K562 (cell line): ENCODE results near the gene MAP3K6. TPM values are rescaled to one million over a fixed set of nuclear protein-coding genes. Genes with fewer than 3 reads are reported as not detected.

Experiments
- ATAC-seq: fragments of 200-7000 bp; cut with Tn5 transposase; 3 replicates; pipeline ENCODE4 v1.9.1; 2020; ENCODE audit warnings: moderate library complexity
- BruUV-seq: library from RNA; stranded (reverse); fragments of 400-500 nt; replicated peaks from 2 replicates; lab custom pipeline; 2021; lab: Mats Ljungman, UMichigan
- CTCF ChIA-PET: fragments of 300-600 bp; formaldehyde crosslinking; extraction: SDS; loops from one replicate; lab custom pipeline; 2021; ENCODE audit warnings: low intra/inter-chr PET ratio; lab: Yijun Ruan, JAX
- POLR2A ChIA-PET: fragments of 300-600, 350-650 bp; sonication (Branson Sonifier 250); formaldehyde crosslinking; extraction: SDS; loops from one replicate; lab custom pipeline; 2021; ENCODE audit warnings: antibody characterized with exemption, inconsistent platforms; lab: Yijun Ruan, JAX
- DNase-seq, 4 experiments: peaks; one replicate each; pipeline versions ENCODE4 v3.0.0 to v3.0.0-alpha.2; 2011 to 2018; ENCODE audit warnings: low spot score in 3 of 4, mixed read lengths in 3 of 4; ENCODE audit errors: extremely low read depth in 1 of 4
- FAIRE-seq: peaks from 2 replicates; lab custom pipeline; 2011; peaks lifted over from hg19 to GRCh38; lab: Jason Lieb, UNC
- H2AFZ ChIP-seq: 2 replicates; pipeline ENCODE4 v1.6.0; 2011; ENCODE audit warnings: low read depth, low read length, control low read depth, inconsistent platforms
- H3K27ac ChIP-seq: fragments of 200-600 bp; 3 replicates; pipeline ENCODE4 v1.8.0; 2011; ENCODE audit warnings: low read depth, mild to moderate bottlenecking, control low read depth, inconsistent platforms, low read length, moderate library complexity, mixed read lengths; ENCODE audit errors: extremely low read depth
- H3K27me3 ChIP-seq, 2 experiments: fragments of 300-600 bp in 1 of 2; 2 replicates in 1 of 2; 3 replicates in 1 of 2; pipeline versions ENCODE4 v1.6.0 to v1.8.0; 2011; ENCODE audit warnings: inconsistent platforms in 2 of 2, low read length in 2 of 2, mild to moderate bottlenecking in 1 of 2, mixed read lengths in 1 of 2, moderate library complexity in 1 of 2; ENCODE audit not compliant: control insufficient read depth in 2 of 2, insufficient read depth in 2 of 2
- H3K36me3 ChIP-seq: fragments of 300-600 bp; 3 replicates; pipeline ENCODE4 v1.8.0; 2011; ENCODE audit warnings: mild to moderate bottlenecking, low read length, inconsistent platforms; ENCODE audit not compliant: control insufficient read depth, insufficient read depth
- H3K4me1 ChIP-seq, 2 experiments: fragments of 200-600 bp in 1 of 2; replicated peaks in 1 of 2; 2 replicates in 1 of 2; 3 replicates in 1 of 2; pipeline versions ENCODE4 v1.5.1 to v1.8.0; 2011; ENCODE audit warnings: inconsistent platforms in 2 of 2, low read length in 2 of 2, mild to moderate bottlenecking in 1 of 2, mixed read lengths in 1 of 2, moderate library complexity in 1 of 2; ENCODE audit not compliant: control insufficient read depth in 2 of 2, insufficient read depth in 2 of 2
- H3K4me2 ChIP-seq: 2 replicates; pipeline ENCODE4 v1.6.1; 2011; ENCODE audit warnings: low read length, control low read depth, inconsistent platforms, mixed read lengths; ENCODE audit not compliant: insufficient read depth
- H3K4me3 ChIP-seq: fragments of 200-600 bp; sonication (generic), shearing (Covaris generic); 2 replicates; pipeline ENCODE4 v1.5.1; 2016; ENCODE audit warnings: control low read depth, inconsistent platforms
- H3K79me2 ChIP-seq: fragments of 200-600 bp; 3 replicates; pipeline ENCODE4 v1.8.0; 2011; ENCODE audit warnings: low read length, inconsistent platforms; ENCODE audit not compliant: control insufficient read depth, insufficient read depth
- H3K9ac ChIP-seq, 2 experiments: 2 replicates each; pipeline versions ENCODE4 v1.6.0 to v1.6.1; 2011; ENCODE audit warnings: low read depth in 2 of 2, low read length in 2 of 2, control low read depth in 1 of 2, inconsistent platforms in 1 of 2, mild to moderate bottlenecking in 1 of 2, mixed read lengths in 1 of 2; ENCODE audit not compliant: insufficient read depth in 1 of 2
- H3K9me1 ChIP-seq: one replicate; pipeline ENCODE4 v1.6.0; 2011; ENCODE audit warnings: inconsistent platforms, mild to moderate bottlenecking, low read length, moderate library complexity; ENCODE audit not compliant: control insufficient read depth, insufficient read depth
- H3K9me3 ChIP-seq: replicated peaks from 2 replicates; pipeline ENCODE4 v1.5.1; 2011; ENCODE audit warnings: low read depth, low read length, inconsistent platforms; ENCODE audit not compliant: control insufficient read depth, insufficient read depth
- H4K20me1 ChIP-seq: replicated peaks from 2 replicates; pipeline ENCODE4 v1.6.1; 2011; ENCODE audit warnings: low read length, inconsistent platforms, mixed read lengths; ENCODE audit not compliant: control insufficient read depth, insufficient read depth
- ARNT ChIP-seq, 2 experiments: fragments of 450-650 bp; IDR thresholded peaks; 2 replicates each; pipeline ENCODE4 v1.6.1; 2016; ENCODE audit warnings: mild to moderate bottlenecking in 1 of 2
- BCL6 ChIP-seq: fragments of 250-450 bp; sonication (Bioruptor Pico); IDR thresholded peaks from 2 replicates; pipeline ENCODE4 v1.4.0; 2020
- CTBP1 ChIP-seq: fragments of 450-650 bp; IDR thresholded peaks from 2 replicates; pipeline ENCODE4 v1.6.1; 2016; ENCODE audit warnings: borderline replicate concordance
- ESRRA ChIP-seq: fragments of 450-650 bp; IDR thresholded peaks from 2 replicates; pipeline ENCODE4 v1.6.1; 2014; ENCODE audit warnings: low read depth, mild to moderate bottlenecking, moderate library complexity, borderline replicate concordance
- HMGN3 ChIP-seq: IDR thresholded peaks from 2 replicates; pipeline ENCODE4 v1.6.1; 2011; ENCODE audit warnings: borderline replicate concordance, low read depth, mild to moderate bottlenecking, mixed read lengths, low read length; ENCODE audit not compliant: insufficient read length; ENCODE audit errors: extremely low read depth
- IFI16 ChIP-seq: fragments of 250-450 bp; sonication (Bioruptor Pico); IDR thresholded peaks from 2 replicates; pipeline ENCODE4 v2.1.2; 2022; ENCODE audit warnings: mild to moderate bottlenecking, inconsistent platforms
- LEF1 ChIP-seq: fragments of 450-650 bp; IDR thresholded peaks from 2 replicates; pipeline ENCODE4 v1.6.1; 2016; ENCODE audit warnings: mild to moderate bottlenecking
- MAX ChIP-seq: sonication (generic); formaldehyde crosslinking; IDR thresholded peaks from 2 replicates; pipeline ENCODE4 v1.9.0; 2022; ENCODE audit warnings: mild to moderate bottlenecking, missing genetic modification reagents
- MAZ ChIP-seq, 2 experiments: fragments of 450-650 bp in 1 of 2; sonication (generic) in 1 of 2; formaldehyde crosslinking; IDR thresholded peaks in 1 of 2; conservative IDR thresholded peaks in 1 of 2; 2 replicates each; pipeline versions ENCODE4 v1.4.0 to v1.5.0; 2020; ENCODE audit warnings: mild to moderate bottlenecking in 1 of 2, missing genetic modification reagents in 1 of 2
- MEIS2 ChIP-seq: fragments of 450-650 bp; IDR thresholded peaks from 2 replicates; pipeline ENCODE4 v1.6.1; 2014; ENCODE audit warnings: mild to moderate bottlenecking; ENCODE audit not compliant: partially characterized antibody
- NR2C1 ChIP-seq, 2 experiments: fragments of 450-650 bp; IDR thresholded peaks; 2 replicates each; pipeline ENCODE4 v1.6.1; 2017; ENCODE audit warnings: mild to moderate bottlenecking in 2 of 2, antibody characterized with exemption in 1 of 2, inconsistent platforms in 1 of 2, missing compliant biosample characterization in 1 of 2, missing genetic modification characterization in 1 of 2
- NR4A1 ChIP-seq, 2 experiments: fragments of 250-450 bp in 1 of 2; fragments of 450-650 bp in 1 of 2; sonication (Bioruptor Pico) in 1 of 2; IDR thresholded peaks; 2 replicates each; pipeline versions ENCODE4 v1.4.0 to v1.6.1; 2016 to 2020; ENCODE audit warnings: mild to moderate bottlenecking in 2 of 2, missing compliant biosample characterization in 1 of 2, missing genetic modification characterization in 1 of 2, moderate library complexity in 1 of 2
- RAD21 ChIP-seq, 2 experiments: fragments of 250-450 bp in 1 of 2; fragments of 450-650 bp in 1 of 2; sonication (Bioruptor Pico) in 1 of 2; formaldehyde crosslinking in 1 of 2; IDR thresholded peaks in 1 of 2; conservative IDR thresholded peaks in 1 of 2; 2 replicates each; pipeline versions ENCODE4 v1.4.0 to v1.8.0; 2020 to 2022; ENCODE audit warnings: mild to moderate bottlenecking in 2 of 2, moderate library complexity in 1 of 2
- SMC3 ChIP-seq: conservative IDR thresholded peaks from 2 replicates; pipeline ENCODE4 v1.6.1; 2011; ENCODE audit warnings: low read depth, low read length, improper control_type of control experiment; ENCODE audit not compliant: insufficient read depth
- SPI1 ChIP-seq: IDR thresholded peaks from 2 replicates; pipeline ENCODE4 v1.6.1; 2011; ENCODE audit warnings: low read depth, low read length, control low read depth, borderline replicate concordance
- SRSF3 ChIP-seq: fragments of 200-400 bp; formaldehyde crosslinking; IDR thresholded peaks from 2 replicates; pipeline ENCODE4 v1.6.1; 2016; ENCODE audit warnings: mild to moderate bottlenecking, low read length, moderate library complexity; ENCODE audit not compliant: insufficient read depth
- ZBTB34 ChIP-seq: fragments of 250-450 bp; sonication (Bioruptor Pico); IDR thresholded peaks from 2 replicates; pipeline ENCODE4 v1.8.0; 2021; ENCODE audit warnings: mild to moderate bottlenecking, moderate library complexity
- ZEB2 ChIP-seq: fragments of 450-650 bp; IDR thresholded peaks from 2 replicates; pipeline ENCODE4 v1.6.1; 2016
- ZNF253 ChIP-seq: fragments of 250-450 bp; sonication (Bioruptor Pico); conservative IDR thresholded peaks from 2 replicates; pipeline ENCODE4 v1.6.1; 2021; ENCODE audit warnings: mild to moderate bottlenecking
- ZNF511 ChIP-seq: sonication (generic); formaldehyde crosslinking; IDR thresholded peaks from 2 replicates; pipeline ENCODE4 v1.8.0; 2022; ENCODE audit warnings: mild to moderate bottlenecking, missing genetic modification reagents
- WGBS: fragments of 100-300 bp; shearing (Covaris generic); methylation state at CpG from one replicate; pipeline ENCODE4 v1.1.6; 2016; ENCODE audit warnings: low coverage, mixed read lengths; ENCODE audit not compliant: insufficient coverage; ENCODE audit errors: missing lambda C conversion rate; 5-methylcytosine and 5-hydroxymethylcytosine counted together
- in situ Hi-C: fragments of 300-500 bp; cut with MboI; formaldehyde crosslinking; loops from 4 replicates; pipeline ENCODE4 v1.15.0; 2018; ENCODE audit warnings: inconsistent platforms, mixed read lengths
- intact Hi-C: fragments of 100-400 bp; cut with micrococcal nuclease; formaldehyde crosslinking; loops from 2 replicates; pipeline ENCODE4 v1.14.2; 2022
- polyA plus RNA-seq, 8 experiments: library from polyadenylated mRNA; depleted of rRNA in 4 of 8; stranded (reverse) in 5 of 8; unstranded in 3 of 8; fragments of >200 nt; fragmentation: Nextera tagmentation in 2 of 8; fragmentation: Illumina TruSeq in 1 of 8; extraction: Ambion mirVana in 2 of 8; extraction: Trizol in 1 of 8; gene quantifications; 2 replicates each; pipeline versions ENCODE4 v1.2.1 to v1.2.3, GENCODE V29; 2011 to 2014; ENCODE audit warnings: inconsistent platforms in 1 of 8, missing spikeins in 1 of 8
- total RNA-seq, 7 experiments: library from RNA; depleted of rRNA in 6 of 7; stranded (reverse); fragments of >200 nt in 6 of 7; fragmentation: Illumina TruSeq in 2 of 7; extraction: Trizol in 2 of 7; gene quantifications; 2 replicates each; pipeline versions ENCODE4 v1.2.1 to v1.2.3, GENCODE V29; 2011 to 2021; ENCODE audit warnings: low replicate concordance in 1 of 7

The MAP3K6 gene
- total and polyA plus RNA-seq, 9 of the 15 experiments (the other 6 are each of a cell fraction or from before 2014, with no cell fraction given): 0.99 to 21.9 (median 7.0) TPM

GRCh38 chr1:27388337-27389005 is 21.7 kb upstream of the MAP3K6 start:
- H3K27ac ChIP-seq: no peak overlapping the region
- BruUV-seq: no TSS peak
- peak; percentile 97 for FAIRE-seq
- no peaks in the 10 kb centered on the region for H3K9me3 ChIP-seq
- H3K4me3 ChIP-seq: no peak overlapping the region
- no peaks in the 10 kb centered on the region for H4K20me1 ChIP-seq
- H3K9ac ChIP-seq: no peak overlapping the region; a peak in 1 of 4 replicates
- 33% methylated on average over 5 of the region's 5 CpGs for WGBS
- H2AFZ ChIP-seq: no peak overlapping the region
- H3K79me2 ChIP-seq: peaks cover 10% of the 10 kb centered on the region
- peaks cover 12 to 30% of the 10 kb centered on the region in 2 experiments for H3K4me1 ChIP-seq
- no peak overlapping the region for H3K4me2 ChIP-seq
- ATAC-seq: peak; percentile 36
- ChIA-PET POLR2A (interaction anchor here (0.6 to 1.4 kb wide), 2 partner anchors 9 to 244 kb away, joined by 4 read pairs; no protein-coding TSS in a partner anchor), CTCF (interaction anchor here (0.7 to 2.9 kb wide), 8 partner anchors 29 to 344 kb away, joined by 3 to 33 read pairs (median 8); no protein-coding TSS in a partner anchor)
- H3K27me3 ChIP-seq: no peaks in the 10 kb centered on the region
- DNase-seq: peak; percentile 66 to 84 (median 74)
- H3K36me3 ChIP-seq: no peaks in the 10 kb centered on the region
- intact Hi-C loops (loop anchor here (1.0 to 5.0 kb wide), 2 partner anchors 87 to 286 kb away; no protein-coding TSS in a partner anchor), in situ Hi-C loops (loop anchor here (5.0 kb wide), 1 partner anchor 86 kb away; no protein-coding TSS in a partner anchor)
- H3K9me1 ChIP-seq: no peaks in the 10 kb centered on the region
- TF ChIP-seq MAZ (CRISPR knock-in tag; conservative IDR thresholded peaks at IDR 0.05 in 1 of 2, IDR thresholded peaks at IDR 0.05 in 1 of 2): no peak
- TF ChIP-seq ZBTB34 (CRISPR knock-in tag): no peak
- peak; percentile 53 for TF ChIP-seq CTBP1
- TF ChIP-seq SMC3: peak; percentile 93
- TF ChIP-seq SPI1: no peak
- TF ChIP-seq RAD21 (CRISPR knock-in tag; conservative IDR thresholded peaks at IDR 0.05 in 1 of 2, IDR thresholded peaks at IDR 0.05 in 1 of 2): peak; percentile 79 to 95
- peak; percentile 83 for TF ChIP-seq ZEB2
- TF ChIP-seq ARNT (IDR thresholded peaks at IDR 0.05): 0 out of 4 replicates have a peak, but pooled peaks of 1 of the 2 experiments have one; percentile 42
- no peak for TF ChIP-seq ZNF253 (CRISPR knock-in tag)
- no peak for TF ChIP-seq NR2C1 (IDR thresholded peaks at IDR 0.05)
- no peak for TF ChIP-seq NR2C1 (tag; IDR thresholded peaks at IDR 0.05)
- 0 out of 2 replicates have a peak, but pooled peaks have one; percentile 31 for TF ChIP-seq MAX (CRISPR knock-in tag)
- TF ChIP-seq ZNF511 (CRISPR knock-in tag): 0 out of 2 replicates have a peak, but pooled peaks have one; percentile 38
- no peak for TF ChIP-seq LEF1
- no peak for TF ChIP-seq SRSF3
- TF ChIP-seq ESRRA: no peak
- no peak for TF ChIP-seq BCL6 (CRISPR knock-in tag)
- no peak for TF ChIP-seq IFI16
- TF ChIP-seq HMGN3: no peak
- TF ChIP-seq NR4A1 (CRISPR knock-in tag; IDR thresholded peaks at IDR 0.05): no peak
- TF ChIP-seq NR4A1 (tag; IDR thresholded peaks at IDR 0.05): no peak
- TF ChIP-seq MEIS2: peak; percentile 49
